Peyer's patch (tissue), 4 donors: ENCODE data around the gene CNN2. TPM values are rescaled to one million over a fixed set of nuclear protein-coding genes. Genes with fewer than 3 reads are reported as not detected.

Source experiments
- DNase-seq, 3 donors: peaks; one replicate each; pipeline ENCODE4 v3.0.0-alpha.2; 2017 to 2019
- H3K27ac ChIP-seq, 4 donors: fragments of 200-600 bp; sonication (generic); one replicate each; pipeline ENCODE4 v1.5.1; 2016 to 2019
- H3K27me3 ChIP-seq, 2 donors: fragments of 200-600 bp; sonication (generic); one replicate each; pipeline ENCODE4 v1.5.1; 2019
- H3K36me3 ChIP-seq, 3 donors: fragments of 200-600 bp; sonication (generic); one replicate each; pipeline ENCODE4 v1.5.1; 2016 to 2019
- H3K4me1 ChIP-seq, 4 donors: fragments of 200-600 bp; sonication (generic); one replicate each; pipeline ENCODE4 v1.5.1; 2016 to 2019
- H3K4me3 ChIP-seq, 4 donors: fragments of 200-600 bp; sonication (generic); 1 replicate in 3 of 4; 2 replicates in 1 of 4; pipeline ENCODE4 v1.5.1; 2016 to 2019; ENCODE audit warnings: mild to moderate bottlenecking in 1 of 4
- H3K9me3 ChIP-seq, 4 donors: fragments of 200-600 bp; sonication (generic); one replicate each; pipeline ENCODE4 v1.5.1; 2016 to 2019; ENCODE audit warnings: mild to moderate bottlenecking in 1 of 4
- POLR2A ChIP-seq, 2 donors: fragments of 450-650 bp; IDR thresholded peaks; one replicate each; pipeline ENCODE4 v1.5.1; 2017; ENCODE audit warnings: antibody characterized with exemption in 2 of 2, mild to moderate bottlenecking in 2 of 2, moderate library complexity in 2 of 2
- total RNA-seq, 4 donors: library from RNA; depleted of rRNA; stranded (reverse); fragments of >200 nt; gene quantifications; one replicate each; pipeline ENCODE4 v1.1.0, GENCODE V29; 2016
- TF ChIP-seq, protein P1 (sequence below), 6 experiments: fragments of 450-650 bp in 4 of 6; fragments of 200-600 bp in 2 of 6; sonication (generic) in 1 of 6; IDR thresholded peaks; one replicate each; pipeline ENCODE4 v1.5.1; 2017 to 2019; ENCODE audit warnings: antibody characterized with exemption in 6 of 6, mild to moderate bottlenecking in 3 of 6, moderate library complexity in 1 of 6

CNN2 gene
- total RNA-seq, 4 donors from 2014 or later, result 20.6 to 47.0 (median 22.6) TPM

DNA sequence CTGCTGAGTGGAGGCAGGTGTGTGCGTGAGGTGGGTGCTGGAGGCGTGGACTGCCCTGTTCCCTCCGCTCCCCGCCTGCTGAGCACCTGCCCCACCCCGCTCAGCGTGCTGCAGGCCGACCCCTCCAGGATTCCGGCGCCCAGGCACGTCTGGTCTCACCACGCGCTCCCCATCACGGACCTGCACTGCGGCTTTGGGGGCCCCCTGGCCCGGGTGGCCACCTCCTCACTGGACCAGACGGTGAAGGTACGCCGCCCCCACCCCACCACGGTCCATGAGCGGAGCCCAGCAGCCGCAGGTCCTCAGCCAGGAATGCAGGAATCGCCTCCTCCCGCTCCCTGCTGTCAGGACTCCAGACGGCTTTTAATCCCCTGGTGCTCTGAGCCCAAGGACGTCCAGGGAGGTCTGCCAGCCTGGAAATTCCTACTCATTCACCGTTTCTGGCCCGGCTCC is 36.3 kb upstream of the CNN2 start:
- DNase-seq, result no peak
- Histone ChIP-seq H3K9me3 (no peaks in the 10 kb centered on the region), H3K4me3 (no peak overlapping the region), H3K27me3 (no peaks in the 10 kb centered on the region), H3K36me3 (peaks cover 0 to 37% (median 0%) of the 10 kb centered on the region in 3 donors), H3K27ac (no peak overlapping the region), H3K4me1 (peaks cover 0 to 3% (median under 1%) of the 10 kb centered on the region in 4 donors)
- no peak for TF ChIP-seq POLR2A (IDR thresholded peaks at IDR 0.05)
- TF ChIP-seq, protein P1, sequence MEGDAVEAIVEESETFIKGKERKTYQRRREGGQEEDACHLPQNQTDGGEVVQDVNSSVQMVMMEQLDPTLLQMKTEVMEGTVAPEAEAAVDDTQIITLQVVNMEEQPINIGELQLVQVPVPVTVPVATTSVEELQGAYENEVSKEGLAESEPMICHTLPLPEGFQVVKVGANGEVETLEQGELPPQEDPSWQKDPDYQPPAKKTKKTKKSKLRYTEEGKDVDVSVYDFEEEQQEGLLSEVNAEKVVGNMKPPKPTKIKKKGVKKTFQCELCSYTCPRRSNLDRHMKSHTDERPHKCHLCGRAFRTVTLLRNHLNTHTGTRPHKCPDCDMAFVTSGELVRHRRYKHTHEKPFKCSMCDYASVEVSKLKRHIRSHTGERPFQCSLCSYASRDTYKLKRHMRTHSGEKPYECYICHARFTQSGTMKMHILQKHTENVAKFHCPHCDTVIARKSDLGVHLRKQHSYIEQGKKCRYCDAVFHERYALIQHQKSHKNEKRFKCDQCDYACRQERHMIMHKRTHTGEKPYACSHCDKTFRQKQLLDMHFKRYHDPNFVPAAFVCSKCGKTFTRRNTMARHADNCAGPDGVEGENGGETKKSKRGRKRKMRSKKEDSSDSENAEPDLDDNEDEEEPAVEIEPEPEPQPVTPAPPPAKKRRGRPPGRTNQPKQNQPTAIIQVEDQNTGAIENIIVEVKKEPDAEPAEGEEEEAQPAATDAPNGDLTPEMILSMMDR (IDR thresholded peaks at IDR 0.05), result no peak

DNA sequence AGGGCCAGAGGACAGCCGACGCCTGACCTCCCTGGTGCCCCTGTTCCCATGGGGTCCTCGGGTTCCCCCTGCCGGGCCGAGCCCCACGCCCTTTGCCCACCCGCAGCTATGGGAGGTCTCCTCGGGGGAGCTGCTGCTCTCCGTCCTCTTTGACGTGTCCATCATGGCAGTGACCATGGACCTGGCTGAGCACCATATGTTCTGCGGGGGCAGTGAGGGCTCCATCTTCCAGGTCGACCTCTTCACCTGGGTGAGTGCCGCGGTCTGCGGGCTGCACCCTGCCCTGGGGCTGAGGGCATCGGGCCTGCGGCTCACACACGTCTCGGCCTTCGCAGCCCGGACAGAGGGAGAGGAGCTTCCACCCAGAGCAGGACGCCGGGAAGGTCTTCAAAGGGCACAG is 35.7 kb upstream of the CNN2 start:
- no peaks in the 10 kb centered on the region for H3K9me3 ChIP-seq
- H3K36me3 ChIP-seq, result peaks cover 0 to 37% (median 0%) of the 10 kb centered on the region in 3 donors
- H3K27ac ChIP-seq, result no peak overlapping the region

DNA sequence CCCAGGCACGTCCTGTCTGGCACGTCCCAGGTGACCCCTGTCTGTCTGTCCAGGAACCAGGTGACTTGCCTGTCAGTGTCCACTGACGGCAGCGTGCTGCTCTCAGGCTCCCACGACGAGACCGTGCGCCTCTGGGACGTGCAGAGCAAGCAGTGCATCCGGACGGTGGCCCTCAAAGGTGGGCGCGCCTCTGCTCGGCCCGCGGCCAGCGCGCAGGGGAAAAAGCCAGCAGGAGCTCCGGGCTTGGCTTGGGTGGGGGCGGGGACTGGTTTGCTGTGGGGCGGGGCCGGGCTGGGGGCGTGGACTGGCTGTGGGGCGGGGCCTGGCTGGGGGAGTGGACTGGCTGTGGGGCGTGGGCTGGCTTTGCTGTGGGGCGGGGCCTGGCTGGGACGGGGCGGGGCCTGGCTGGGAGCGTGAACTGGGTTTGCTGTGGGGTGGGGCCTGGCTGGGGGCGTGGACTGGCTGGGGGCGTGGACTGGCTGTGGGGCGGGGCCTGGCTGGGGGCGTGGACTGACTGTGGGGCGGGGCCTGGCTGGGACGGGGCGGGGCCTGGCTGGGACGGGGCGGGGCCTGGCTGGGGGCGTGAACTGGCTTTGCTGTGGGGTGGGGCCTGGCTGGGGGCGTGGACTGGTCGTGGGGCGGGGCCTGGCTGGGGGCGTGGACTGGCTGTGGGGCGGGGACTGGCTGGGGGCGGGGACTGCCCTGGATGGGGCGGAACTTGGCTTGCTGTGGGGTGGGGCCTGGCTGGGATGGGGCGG is 35.1 kb upstream of the CNN2 start:
- TF ChIP-seq POLR2A (IDR thresholded peaks at IDR 0.05), result no peak
- TF ChIP-seq, protein P1 (IDR thresholded peaks at IDR 0.05), result no peak
- DNase-seq, result no peak
- Histone ChIP-seq H3K4me3 (no peak overlapping the region), H3K27ac (no peak overlapping the region), H3K36me3 (peaks cover 0 to 37% (median 0%) of the 10 kb centered on the region in 3 donors), H3K9me3 (no peaks in the 10 kb centered on the region), H3K27me3 (peaks cover 0 to 7% of the 10 kb centered on the region in 2 donors), H3K4me1 (peaks cover 0 to 5% (median 3%) of the 10 kb centered on the region in 4 donors)

More for the DNA sequence above, 35.7 kb upstream of the CNN2 start:
- TF ChIP-seq POLR2A (IDR thresholded peaks at IDR 0.05), result no peak
- TF ChIP-seq, protein P1 (IDR thresholded peaks at IDR 0.05), result no peak
- no peak for DNase-seq
- no peaks in the 10 kb centered on the region for H3K4me1 ChIP-seq
- H3K4me3 ChIP-seq, result no peak overlapping the region
- peaks cover 0 to 1% of the 10 kb centered on the region in 2 donors for H3K27me3 ChIP-seq

DNA sequence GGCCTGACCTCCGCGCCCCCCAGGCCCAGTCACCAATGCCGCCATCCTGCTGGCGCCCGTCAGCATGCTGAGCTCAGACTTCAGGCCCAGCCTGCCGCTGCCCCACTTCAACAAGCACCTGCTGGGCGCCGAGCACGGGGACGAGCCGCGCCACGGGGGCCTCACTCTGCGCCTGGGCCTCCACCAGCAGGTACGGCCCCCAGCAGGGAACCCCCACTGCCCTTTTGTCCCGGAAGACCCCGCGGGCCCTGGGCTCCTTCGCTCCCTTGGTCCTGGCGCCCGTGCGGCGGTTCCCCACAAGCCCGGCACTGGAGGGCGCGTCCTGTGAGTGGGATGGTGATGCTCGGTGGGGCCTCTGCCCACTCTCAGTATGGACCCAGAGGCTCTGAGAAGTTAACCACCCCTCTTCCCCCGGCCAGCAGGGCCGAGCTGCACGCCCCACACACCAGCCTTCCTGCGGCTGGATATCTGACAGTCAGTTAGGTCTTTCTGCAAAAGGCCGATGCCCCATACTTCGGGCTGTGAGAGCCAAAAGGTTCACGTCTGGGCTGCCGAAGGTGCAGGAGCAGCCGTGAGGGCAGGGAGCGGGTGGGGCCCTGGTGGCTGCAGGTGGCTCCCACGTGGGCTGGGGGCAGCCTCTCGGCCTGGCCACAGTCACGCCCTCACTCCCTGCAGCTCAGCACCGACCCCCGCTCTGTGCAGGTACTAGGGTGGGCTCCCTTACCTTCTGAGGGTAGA is 34.3 kb upstream of the CNN2 start:
- H3K9me3 ChIP-seq, result no peaks in the 10 kb centered on the region
- H3K4me3 ChIP-seq, result no peak overlapping the region
- no peak overlapping the region for H3K27ac ChIP-seq
- peaks cover 0 to 10% (median 4%) of the 10 kb centered on the region in 4 donors for H3K4me1 ChIP-seq
- peaks cover 0 to 30% (median 0%) of the 10 kb centered on the region in 3 donors for H3K36me3 ChIP-seq
- peaks cover 0 to 9% of the 10 kb centered on the region in 2 donors for H3K27me3 ChIP-seq
- no peak for DNase-seq
- TF ChIP-seq, protein P1 (IDR thresholded peaks at IDR 0.05), result no peak
- TF ChIP-seq POLR2A (IDR thresholded peaks at IDR 0.05), result no peak

DNA sequence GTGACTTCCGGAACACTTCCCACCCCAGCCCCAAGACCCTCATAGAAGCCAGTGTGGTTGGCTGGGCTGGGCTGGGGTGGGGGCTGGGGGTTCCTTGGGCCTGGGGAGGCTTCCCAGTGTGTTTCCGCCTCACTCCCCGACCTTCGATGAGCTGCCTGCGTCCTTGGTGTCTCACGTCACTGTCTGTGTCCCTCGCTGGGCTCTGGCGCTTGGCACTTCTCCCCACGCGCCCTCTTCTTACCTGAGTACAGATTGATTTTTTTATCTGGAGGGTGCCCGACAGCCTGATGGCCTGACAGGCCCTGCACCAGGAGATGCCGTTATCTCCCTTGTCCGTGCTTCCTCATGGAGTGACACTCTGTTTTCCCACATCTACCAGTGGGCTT is 33.7 kb upstream of the CNN2 start:
- TF ChIP-seq POLR2A (IDR thresholded peaks at IDR 0.05), result no peak
- TF ChIP-seq, protein P1 (IDR thresholded peaks at IDR 0.05), result no peak
- H3K4me3 ChIP-seq, result no peak overlapping the region
- H3K9me3 ChIP-seq, result no peaks in the 10 kb centered on the region
- H3K27ac ChIP-seq, result no peak overlapping the region
- no peak for DNase-seq
- H3K4me1 ChIP-seq, result peaks cover 0 to 10% (median 4%) of the 10 kb centered on the region in 4 donors
- H3K36me3 ChIP-seq, result peaks cover 0 to 27% (median 0%) of the 10 kb centered on the region in 3 donors
- peaks cover 0 to 10% of the 10 kb centered on the region in 2 donors for H3K27me3 ChIP-seq
